DND-41 (cell line): ENCODE measurements around the gene IL1R2.

Experiments used
- EZH2 ChIP-seq: IDR thresholded peaks from 3 replicates; pipeline ENCODE4 v1.6.1; 2012; ENCODE audit warnings: borderline replicate concordance, low read depth, mild to moderate bottlenecking, moderate library complexity, low read length, inconsistent platforms; ENCODE audit not compliant: severe bottlenecking
- TF ChIP-seq, protein P1 (sequence below): IDR thresholded peaks from 2 replicates; pipeline ENCODE4 v1.5.1; 2012; ENCODE audit warnings: borderline replicate concordance, low read length, moderate library complexity, mild to moderate bottlenecking; ENCODE audit not compliant: poor library complexity, severe bottlenecking; ENCODE audit errors: extremely low read depth

GRCh38 chr2:102062802-102063201 is 71.0 kb downstream of the IL1R2 start:
- TF ChIP-seq, protein P1, sequence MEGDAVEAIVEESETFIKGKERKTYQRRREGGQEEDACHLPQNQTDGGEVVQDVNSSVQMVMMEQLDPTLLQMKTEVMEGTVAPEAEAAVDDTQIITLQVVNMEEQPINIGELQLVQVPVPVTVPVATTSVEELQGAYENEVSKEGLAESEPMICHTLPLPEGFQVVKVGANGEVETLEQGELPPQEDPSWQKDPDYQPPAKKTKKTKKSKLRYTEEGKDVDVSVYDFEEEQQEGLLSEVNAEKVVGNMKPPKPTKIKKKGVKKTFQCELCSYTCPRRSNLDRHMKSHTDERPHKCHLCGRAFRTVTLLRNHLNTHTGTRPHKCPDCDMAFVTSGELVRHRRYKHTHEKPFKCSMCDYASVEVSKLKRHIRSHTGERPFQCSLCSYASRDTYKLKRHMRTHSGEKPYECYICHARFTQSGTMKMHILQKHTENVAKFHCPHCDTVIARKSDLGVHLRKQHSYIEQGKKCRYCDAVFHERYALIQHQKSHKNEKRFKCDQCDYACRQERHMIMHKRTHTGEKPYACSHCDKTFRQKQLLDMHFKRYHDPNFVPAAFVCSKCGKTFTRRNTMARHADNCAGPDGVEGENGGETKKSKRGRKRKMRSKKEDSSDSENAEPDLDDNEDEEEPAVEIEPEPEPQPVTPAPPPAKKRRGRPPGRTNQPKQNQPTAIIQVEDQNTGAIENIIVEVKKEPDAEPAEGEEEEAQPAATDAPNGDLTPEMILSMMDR: no peak
- no peak for TF ChIP-seq EZH2
